Esophagus squamous epithelium (tissue), 5 donors: ENCODE data around the gene MXRA8. TPM values are rescaled to one million over a fixed set of nuclear protein-coding genes. Genes with fewer than 3 reads are reported as not detected.

ENCODE experiments used
- DNase-seq: peaks from one replicate; lab custom pipeline; 2025; lab: John Stamatoyannopoulos, UW
- H3K27ac ChIP-seq, 4 donors: fragments of 200-600 bp; sonication (generic); one replicate each; pipeline ENCODE4 v1.5.1; 2016 to 2019; ENCODE audit warnings: mild to moderate bottlenecking in 1 of 4
- H3K27me3 ChIP-seq, 4 donors: fragments of 200-600 bp; sonication (generic); 1 replicate in 3 of 4; 2 replicates in 1 of 4; pipeline versions ENCODE4 v1.5.1 to v1.6.0; 2017 to 2021; ENCODE audit warnings: antibody characterized with exemption in 1 of 4
- H3K36me3 ChIP-seq, 3 donors: fragments of 200-600 bp; sonication (generic); one replicate each; pipeline ENCODE4 v1.5.1; 2016 to 2019
- H3K4me1 ChIP-seq, 3 donors: fragments of 200-600 bp; sonication (generic); one replicate each; pipeline ENCODE4 v1.5.1; 2017 to 2019
- H3K4me3 ChIP-seq, 4 donors: fragments of 200-600 bp; sonication (generic); 1 replicate in 3 of 4; 2 replicates in 1 of 4; pipeline ENCODE4 v1.5.1; 2016 to 2019; ENCODE audit warnings: mild to moderate bottlenecking in 2 of 4, moderate library complexity in 1 of 4
- H3K9me3 ChIP-seq, 3 donors: fragments of 200-600 bp; sonication (generic); one replicate each; pipeline ENCODE4 v1.5.1; 2016 to 2019
- CTCF ChIP-seq, 6 experiments: fragments of 450-650 bp in 4 of 6; fragments of 200-600 bp in 2 of 6; sonication (generic) in 2 of 6; IDR thresholded peaks; one replicate each; pipeline ENCODE4 v1.5.1; 2016 to 2019; ENCODE audit warnings: antibody characterized with exemption in 6 of 6, mild to moderate bottlenecking in 4 of 6, moderate library complexity in 4 of 6
- POLR2A ChIP-seq, 4 donors: fragments of 450-650 bp; IDR thresholded peaks; one replicate each; pipeline ENCODE4 v1.6.1; 2017; ENCODE audit warnings: antibody characterized with exemption in 4 of 4, mild to moderate bottlenecking in 4 of 4, moderate library complexity in 3 of 4
- WGBS, 2 donors: methylation state at CpG; one replicate each; pipeline ENCODE4 v1.1.5; 2018; 5-methylcytosine and 5-hydroxymethylcytosine counted together
- intact Hi-C: fragments of 100-400 bp; cut with DNase I; formaldehyde crosslinking; loops from one replicate; pipeline ENCODE4 v1.15.0; 2022
- total RNA-seq, 4 donors: library from RNA; depleted of rRNA; stranded (reverse); fragments of >200 nt; gene quantifications; one replicate each; pipeline ENCODE4 v1.1.0, GENCODE V29; 2016
- donor health status: DM: yes; HTN: yes; CAD: no.

Gene MXRA8
- 10 to 100 TPM in 2 of 4 donors, 1 to 10 TPM in 1, under 1 TPM in 1; 0.45 to 33.8 (median 12.8) TPM for total RNA-seq

GRCh38 chr1:1358433-1359271 is at the start of gene MXRA8:
MXRA8 (minus strand) TSS chr1:1358555; CDS start chr1:1358504, 51 bp downstream.
- Histone ChIP-seq H3K27me3 (peaks cover 0 to 80% (median 9%) of the 10 kb centered on the region in 4 donors), H3K4me3 (peak within 1 kb of the TSS; percentile 16 to 61 (median 46)), H3K4me1 (peaks cover 42 to 87% (median 44%) of the 10 kb centered on the region in 3 donors), H3K9me3 (no peaks in the 10 kb centered on the region), H3K27ac (peak within 1 kb of the TSS; percentile 65 to 92 (median 85)), H3K36me3 (peaks cover 0 to 3% (median 0%) of the 10 kb centered on the region in 3 donors)
- 0% methylated on average over 2 of the region's 29 CpGs; no CpG with 5 or more reads in 1 of the 2 donors for WGBS, 2 donors
- TF ChIP-seq POLR2A (IDR thresholded peaks at IDR 0.05) (peak in 1 of 4 donors; percentile 35), CTCF (IDR thresholded peaks at IDR 0.05) (no peak)
- no peak for DNase-seq
- intact Hi-C loops: no loop called here

- Histone ChIP-seq H3K27me3 (no peaks in the 10 kb centered on the region), H3K36me3 (peaks cover 5 to 47% (median 24%) of the 10 kb centered on the region in 3 donors), H3K4me1 (peaks cover 20 to 64% (median 30%) of the 10 kb centered on the region in 3 donors), H3K4me3 (peak overlapping the region; percentile 77 to 93 (median 84)), H3K27ac (peak overlapping the region; percentile 85 to 94 (median 90)), H3K9me3 (no peaks in the 10 kb centered on the region)
- no peak for DNase-seq
- TF ChIP-seq CTCF (IDR thresholded peaks at IDR 0.05) (peak in 1 of 6 experiments; percentile 4), POLR2A (IDR thresholded peaks at IDR 0.05) (no peak)
- intact Hi-C loops: no loop called here
- 13 to 55% methylated on average over 9 to 24 of the region's 41 CpGs for WGBS, 2 donors
Observed at GRCh38 chr1:1407636-1408318, 49.4 kb upstream of the MXRA8 start.

- peak within 1 kb of the TSS; percentile 85 to 94 (median 90) for H3K27ac ChIP-seq
- peaks cover 5 to 55% (median 24%) of the 10 kb centered on the region in 3 donors for H3K36me3 ChIP-seq
- intact Hi-C loops: no loop called here
- no peaks in the 10 kb centered on the region for H3K9me3 ChIP-seq
- peaks cover 20 to 72% (median 30%) of the 10 kb centered on the region in 3 donors for H3K4me1 ChIP-seq
- 0% methylated on average over 15 of the region's 98 CpGs; no CpG with 5 or more reads in 1 of the 2 donors for WGBS, 2 donors
- DNase-seq: peak; percentile 71
- no peaks in the 10 kb centered on the region for H3K27me3 ChIP-seq
- TF ChIP-seq POLR2A (IDR thresholded peaks at IDR 0.05) (peak in 3 of 4 donors; percentile 9 to 76 (median 65)), CTCF (IDR thresholded peaks at IDR 0.05) (peak in 1 of 6 experiments; percentile 34)
- peak within 1 kb of the TSS; percentile 77 to 93 (median 84) for H3K4me3 ChIP-seq
Observed at GRCh38 chr1:1406821-1407635, 48.7 kb upstream of the MXRA8 start, which contains the start of gene MRPL20. MRPL20 (minus strand) TSS chr1:1407293; CDS start chr1:1407217, 76 bp downstream.

- Histone ChIP-seq H3K4me3 (peak overlapping the region; percentile 77 to 93 (median 84)), H3K27ac (peak overlapping the region; percentile 85 to 94 (median 90)), H3K36me3 (peaks cover 5 to 62% (median 24%) of the 10 kb centered on the region in 3 donors), H3K9me3 (no peaks in the 10 kb centered on the region), H3K4me1 (peaks cover 22 to 79% (median 30%) of the 10 kb centered on the region in 3 donors), H3K27me3 (no peaks in the 10 kb centered on the region)
- TF ChIP-seq CTCF (IDR thresholded peaks at IDR 0.05) (no peak), POLR2A (IDR thresholded peaks at IDR 0.05) (no peak)
- 34 to 51% methylated on average over 28 to 43 of the region's 43 CpGs for WGBS, 2 donors
- intact Hi-C loops: no loop called here
- DNase-seq: no peak
Observed at GRCh38 chr1:1406101-1406820, 47.9 kb upstream of the MXRA8 start.
